Loucy (cell line): ENCODE results near the gene OSBPL9.

Source experiments
- H2AFZ ChIP-seq: fragments of 200-600 bp; sonication (generic); 2 replicates; pipeline ENCODE4 v1.6.0; 2016; ENCODE audit warnings: antibody characterized with exemption, mild to moderate bottlenecking, low read length, moderate library complexity
- H3F3A ChIP-seq: fragments of 200-600 bp; 2 replicates; pipeline ENCODE4 v1.6.0; 2016; ENCODE audit warnings: antibody characterized with exemption, low read depth, mild to moderate bottlenecking
- H3K27me3 ChIP-seq: fragments of 200-600 bp; sonication (generic); 2 replicates; pipeline ENCODE4 v1.6.1; 2014; ENCODE audit warnings: low read length, mild to moderate bottlenecking; ENCODE audit not compliant: insufficient read depth, poor library complexity, severe bottlenecking
- H3K36me3 ChIP-seq: fragments of 200-600 bp; sonication (generic); 2 replicates; pipeline ENCODE4 v1.6.1; 2016; ENCODE audit warnings: low read length; ENCODE audit not compliant: insufficient read depth
- H3K4me1 ChIP-seq: fragments of 200-600 bp; sonication (generic); 2 replicates; pipeline ENCODE4 v1.5.1; 2014; ENCODE audit warnings: low read length, mild to moderate bottlenecking; ENCODE audit not compliant: insufficient read depth, poor library complexity, severe bottlenecking
- H3K4me2 ChIP-seq: fragments of 200-600 bp; sonication (generic); 2 replicates; pipeline ENCODE4 v1.6.0; 2014; ENCODE audit warnings: antibody characterized with exemption, low read length, low read depth, mild to moderate bottlenecking; ENCODE audit not compliant: poor library complexity, severe bottlenecking
- H3K4me3 ChIP-seq: fragments of 200-600 bp; sonication (generic); 2 replicates; pipeline ENCODE4 v1.5.1; 2014; ENCODE audit warnings: low read length, mild to moderate bottlenecking, mixed read lengths; ENCODE audit not compliant: poor library complexity, severe bottlenecking
- H3K79me2 ChIP-seq: fragments of 200-600 bp; sonication (generic); 2 replicates; pipeline ENCODE4 v1.6.1; 2014; ENCODE audit warnings: low read length; ENCODE audit not compliant: insufficient read depth
- H3K9ac ChIP-seq: fragments of 200-600 bp; sonication (generic); 2 replicates; pipeline ENCODE4 v1.6.0; 2014; ENCODE audit warnings: mild to moderate bottlenecking, low read depth, low read length, moderate library complexity; ENCODE audit not compliant: poor library complexity, severe bottlenecking
- H3K9me2 ChIP-seq: fragments of 200-600 bp; sonication (generic); replicated peaks from 2 replicates; pipeline ENCODE4 v1.6.1; 2016; ENCODE audit warnings: low read depth, low read length, mixed read lengths
- H3K9me3 ChIP-seq: fragments of 200-600 bp; sonication (generic); 2 replicates; pipeline ENCODE4 v1.6.1; 2014; ENCODE audit warnings: mild to moderate bottlenecking, antibody characterized with exemption, low read length, low read depth; ENCODE audit not compliant: insufficient read depth
- H4K20me1 ChIP-seq: fragments of 200-600 bp; sonication (generic); 2 replicates; pipeline ENCODE4 v1.6.0; 2014; ENCODE audit warnings: antibody characterized with exemption, low read length, mild to moderate bottlenecking; ENCODE audit not compliant: insufficient read depth, poor library complexity, severe bottlenecking
- CTCF ChIP-seq: fragments of 200-600 bp; sonication (generic); conservative IDR thresholded peaks from 2 replicates; pipeline ENCODE4 v1.5.1; 2014; ENCODE audit warnings: mild to moderate bottlenecking, antibody characterized with exemption, low read length
- EZH2phosphoT487 ChIP-seq: fragments of 200-600 bp; IDR thresholded peaks from 2 replicates; pipeline ENCODE4 v1.6.1; 2018; ENCODE audit warnings: antibody characterized with exemption, mild to moderate bottlenecking, moderate library complexity, borderline replicate concordance

OSBPL9 gene

GRCh38 chr1:51752073-51752948, 135.4 kb downstream of the OSBPL9 start:
- Histone ChIP-seq H3K9ac (no peak overlapping the region), H3F3A (no peaks in the 10 kb centered on the region), H2AFZ (no peak overlapping the region), H4K20me1 (no peaks in the 10 kb centered on the region), H3K36me3 (peaks cover 57% of the 10 kb centered on the region; the same call in 1 of the 2 replicates), H3K79me2 (no peaks in the 10 kb centered on the region), H3K4me3 (no peak overlapping the region), H3K27me3 (no peaks in the 10 kb centered on the region), H3K4me1 (peaks cover 3% of the 10 kb centered on the region), H3K4me2 (no peak overlapping the region), H3K9me2 (no peaks in the 10 kb centered on the region), H3K9me3 (no peaks in the 10 kb centered on the region)
- TF ChIP-seq EZH2phosphoT487 (no peak), CTCF (no peak)

- H3K27me3 ChIP-seq: no peaks in the 10 kb centered on the region
- H4K20me1 ChIP-seq: no peaks in the 10 kb centered on the region
- H3K9me2 ChIP-seq: no peaks in the 10 kb centered on the region
- H3K4me2 ChIP-seq: no peak overlapping the region
- H3K4me3 ChIP-seq: no peak overlapping the region
- H3K36me3 ChIP-seq: peaks cover 57% of the 10 kb centered on the region; the same call in 1 of the 2 replicates
- TF ChIP-seq CTCF: no peak
- no peak for TF ChIP-seq EZH2phosphoT487
- no peaks in the 10 kb centered on the region for H3K79me2 ChIP-seq
- peaks cover 3% of the 10 kb centered on the region for H3K4me1 ChIP-seq
- H3K9me3 ChIP-seq: no peaks in the 10 kb centered on the region
- H3K9ac ChIP-seq: no peak overlapping the region
- no peak overlapping the region for H2AFZ ChIP-seq
- H3F3A ChIP-seq: no peaks in the 10 kb centered on the region
These were observed 137.1 kb downstream of the OSBPL9 start for GRCh38 chr1:51753969-51754368.

GRCh38 chr1:51754666-51755065, 137.8 kb downstream of the OSBPL9 start:
- H3K4me3 ChIP-seq: no peak overlapping the region
- H2AFZ ChIP-seq: no peak overlapping the region
- no peaks in the 10 kb centered on the region for H3K27me3 ChIP-seq
- H3K79me2 ChIP-seq: no peaks in the 10 kb centered on the region
- no peak for TF ChIP-seq CTCF
- no peak for TF ChIP-seq EZH2phosphoT487
- H3K9me3 ChIP-seq: no peaks in the 10 kb centered on the region
- no peaks in the 10 kb centered on the region for H4K20me1 ChIP-seq
- H3K4me2 ChIP-seq: no peak overlapping the region
- H3F3A ChIP-seq: no peaks in the 10 kb centered on the region
- H3K36me3 ChIP-seq: peaks cover 51% of the 10 kb centered on the region; the same call in 1 of the 2 replicates
- H3K9me2 ChIP-seq: no peaks in the 10 kb centered on the region
- H3K4me1 ChIP-seq: peaks cover 3% of the 10 kb centered on the region
- no peak overlapping the region for H3K9ac ChIP-seq
